ENCODE results near the gene CMPK2.

CMPK2 gene

GRCh38 chr2:6824962-6825361 is 40.7 kb downstream of the CMPK2 start (continued):
- peak; percentile 63; the same call in 1 of the 2 replicates for TF ChIP-seq TSHZ2 (CRISPR knock-in tag; IDR thresholded peaks at IDR 0.05)
- TF ChIP-seq CSDC2 (CRISPR knock-in tag; IDR thresholded peaks at IDR 0.05), result peak; percentile 88; the same call in 1 of the 2 replicates
- TF ChIP-seq ZFP3 (CRISPR knock-in tag; IDR thresholded peaks at IDR 0.05), result peak; percentile 59; the same call in 1 of the 2 replicates
- TF ChIP-seq TCF4 (CRISPR knock-in tag; IDR thresholded peaks at IDR 0.05; ENCODE audit: borderline replicate concordance), result peak; percentile 76; the same call in 1 of the 2 replicates
- TF ChIP-seq SNAI2 (CRISPR knock-in tag; IDR thresholded peaks at IDR 0.05), result no peak
- no peak for TF ChIP-seq POU6F1 (CRISPR knock-in tag; IDR thresholded peaks at IDR 0.05; ENCODE audit: borderline replicate concordance, low read depth)
- TF ChIP-seq, protein P1, sequence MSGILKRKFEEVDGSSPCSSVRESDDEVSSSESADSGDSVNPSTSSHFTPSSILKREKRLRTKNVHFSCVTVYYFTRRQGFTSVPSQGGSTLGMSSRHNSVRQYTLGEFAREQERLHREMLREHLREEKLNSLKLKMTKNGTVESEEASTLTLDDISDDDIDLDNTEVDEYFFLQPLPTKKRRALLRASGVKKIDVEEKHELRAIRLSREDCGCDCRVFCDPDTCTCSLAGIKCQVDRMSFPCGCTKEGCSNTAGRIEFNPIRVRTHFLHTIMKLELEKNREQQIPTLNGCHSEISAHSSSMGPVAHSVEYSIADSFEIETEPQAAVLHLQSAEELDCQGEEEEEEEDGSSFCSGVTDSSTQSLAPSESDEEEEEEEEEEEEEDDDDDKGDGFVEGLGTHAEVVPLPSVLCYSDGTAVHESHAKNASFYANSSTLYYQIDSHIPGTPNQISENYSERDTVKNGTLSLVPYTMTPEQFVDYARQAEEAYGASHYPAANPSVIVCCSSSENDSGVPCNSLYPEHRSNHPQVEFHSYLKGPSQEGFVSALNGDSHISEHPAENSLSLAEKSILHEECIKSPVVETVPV (CRISPR knock-in tag; IDR thresholded peaks at IDR 0.05), result peak; percentile 59; the same call in 1 of the 2 replicates
- TF ChIP-seq TOX (CRISPR knock-in tag; IDR thresholded peaks at IDR 0.05; ENCODE audit: borderline replicate concordance), result no peak
- TF ChIP-seq ZNF8 (CRISPR knock-in tag; IDR thresholded peaks at IDR 0.05), result no peak
- TF ChIP-seq GLIS3 (CRISPR knock-in tag; IDR thresholded peaks at IDR 0.05), result no peak; the same call in 1 of the 2 replicates
- no peak for TF ChIP-seq ESRRG (CRISPR knock-in tag; IDR thresholded peaks at IDR 0.05)
- TF ChIP-seq ARNTL (CRISPR knock-in tag; IDR thresholded peaks at IDR 0.05; ENCODE audit: borderline replicate concordance, low read depth), result no peak
- TF ChIP-seq ZNF70 (CRISPR knock-in tag; IDR thresholded peaks at IDR 0.05), result no peak
- TF ChIP-seq ISL1 (CRISPR knock-in tag; IDR thresholded peaks at IDR 0.05), result peak; percentile 86
- TF ChIP-seq ZFP30 (CRISPR knock-in tag; IDR thresholded peaks at IDR 0.05), result no peak

DNA sequence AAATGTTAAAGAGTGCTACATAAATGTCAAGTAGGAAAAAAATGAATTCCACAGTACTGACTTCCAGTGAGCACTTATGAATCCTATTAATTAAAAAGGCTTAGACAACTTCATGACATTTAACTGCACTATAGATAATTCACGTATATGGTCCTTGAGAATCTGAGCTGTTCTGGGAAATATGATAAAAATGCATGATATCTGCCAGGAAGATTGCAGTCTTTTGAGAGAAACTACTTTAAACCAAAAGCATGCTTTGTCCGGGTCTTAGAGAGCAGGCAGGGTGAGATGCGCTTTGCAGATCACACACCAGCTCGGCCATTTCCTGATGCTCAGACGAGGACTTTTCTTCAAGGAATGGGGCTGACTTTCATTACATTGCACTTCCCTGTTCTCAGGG is 42.6 kb downstream of the CMPK2 start:
- ATAC-seq, result peak; percentile 80
- no peak for TF ChIP-seq ARNTL (CRISPR knock-in tag; IDR thresholded peaks at IDR 0.05; ENCODE audit: borderline replicate concordance, low read depth)
- no peak for TF ChIP-seq RARB (CRISPR knock-in tag; IDR thresholded peaks at IDR 0.05)
- TF ChIP-seq, protein P1 (CRISPR knock-in tag; IDR thresholded peaks at IDR 0.05), result peak; percentile 56; the same call in 1 of the 2 replicates
- no peak for TF ChIP-seq ZNF70 (CRISPR knock-in tag; IDR thresholded peaks at IDR 0.05)
- TF ChIP-seq ZFP3 (CRISPR knock-in tag; IDR thresholded peaks at IDR 0.05), result peak; percentile 87
- TF ChIP-seq ISL1 (CRISPR knock-in tag; IDR thresholded peaks at IDR 0.05), result peak; percentile 99
- no peak for TF ChIP-seq ZNF565 (CRISPR knock-in tag; conservative IDR thresholded peaks at IDR 0.05; ENCODE audit: low read depth)
- peak; percentile 89 for TF ChIP-seq ESRRG (CRISPR knock-in tag; IDR thresholded peaks at IDR 0.05)
- peak; percentile 41; the same call in 1 of the 2 replicates for TF ChIP-seq TSHZ2 (CRISPR knock-in tag; IDR thresholded peaks at IDR 0.05)
- TF ChIP-seq POU6F1 (CRISPR knock-in tag; IDR thresholded peaks at IDR 0.05; ENCODE audit: borderline replicate concordance, low read depth), result no peak
- TF ChIP-seq, protein P2, sequence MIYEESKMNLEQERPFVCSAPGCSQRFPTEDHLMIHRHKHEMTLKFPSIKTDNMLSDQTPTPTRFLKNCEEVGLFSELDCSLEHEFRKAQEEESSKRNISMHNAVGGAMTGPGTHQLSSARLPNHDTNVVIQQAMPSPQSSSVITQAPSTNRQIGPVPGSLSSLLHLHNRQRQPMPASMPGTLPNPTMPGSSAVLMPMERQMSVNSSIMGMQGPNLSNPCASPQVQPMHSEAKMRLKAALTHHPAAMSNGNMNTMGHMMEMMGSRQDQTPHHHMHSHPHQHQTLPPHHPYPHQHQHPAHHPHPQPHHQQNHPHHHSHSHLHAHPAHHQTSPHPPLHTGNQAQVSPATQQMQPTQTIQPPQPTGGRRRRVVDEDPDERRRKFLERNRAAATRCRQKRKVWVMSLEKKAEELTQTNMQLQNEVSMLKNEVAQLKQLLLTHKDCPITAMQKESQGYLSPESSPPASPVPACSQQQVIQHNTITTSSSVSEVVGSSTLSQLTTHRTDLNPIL (CRISPR knock-in tag; IDR thresholded peaks at IDR 0.05; ENCODE audit: low read depth), result peak; percentile 99
- no peak for TF ChIP-seq OSR1 (CRISPR knock-in tag; IDR thresholded peaks at IDR 0.05)
- TF ChIP-seq ZFP30 (CRISPR knock-in tag; IDR thresholded peaks at IDR 0.05), result no peak
- TF ChIP-seq, protein P3, sequence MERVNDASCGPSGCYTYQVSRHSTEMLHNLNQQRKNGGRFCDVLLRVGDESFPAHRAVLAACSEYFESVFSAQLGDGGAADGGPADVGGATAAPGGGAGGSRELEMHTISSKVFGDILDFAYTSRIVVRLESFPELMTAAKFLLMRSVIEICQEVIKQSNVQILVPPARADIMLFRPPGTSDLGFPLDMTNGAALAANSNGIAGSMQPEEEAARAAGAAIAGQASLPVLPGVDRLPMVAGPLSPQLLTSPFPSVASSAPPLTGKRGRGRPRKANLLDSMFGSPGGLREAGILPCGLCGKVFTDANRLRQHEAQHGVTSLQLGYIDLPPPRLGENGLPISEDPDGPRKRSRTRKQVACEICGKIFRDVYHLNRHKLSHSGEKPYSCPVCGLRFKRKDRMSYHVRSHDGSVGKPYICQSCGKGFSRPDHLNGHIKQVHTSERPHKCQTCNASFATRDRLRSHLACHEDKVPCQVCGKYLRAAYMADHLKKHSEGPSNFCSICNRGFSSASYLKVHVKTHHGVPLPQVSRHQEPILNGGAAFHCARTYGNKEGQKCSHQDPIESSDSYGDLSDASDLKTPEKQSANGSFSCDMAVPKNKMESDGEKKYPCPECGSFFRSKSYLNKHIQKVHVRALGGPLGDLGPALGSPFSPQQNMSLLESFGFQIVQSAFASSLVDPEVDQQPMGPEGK (CRISPR knock-in tag; IDR thresholded peaks at IDR 0.05; ENCODE audit: borderline replicate concordance), result peak; percentile 79
- no peak for TF ChIP-seq BACH2 (CRISPR knock-in tag; IDR thresholded peaks at IDR 0.05; ENCODE audit: borderline replicate concordance)
- TF ChIP-seq TCF4 (CRISPR knock-in tag; IDR thresholded peaks at IDR 0.05; ENCODE audit: borderline replicate concordance), result peak; percentile 39; the same call in 1 of the 2 replicates
- TF ChIP-seq ZNF8 (CRISPR knock-in tag; IDR thresholded peaks at IDR 0.05), result peak; percentile 41; the same call in 1 of the 2 replicates
- peak; percentile 96 for TF ChIP-seq GLIS3 (CRISPR knock-in tag; IDR thresholded peaks at IDR 0.05)
- TF ChIP-seq TOX (CRISPR knock-in tag; IDR thresholded peaks at IDR 0.05; ENCODE audit: borderline replicate concordance), result no peak
- no peak for TF ChIP-seq ZC3H10 (CRISPR knock-in tag; IDR thresholded peaks at IDR 0.05)
- peak; percentile 95 for TF ChIP-seq CSDC2 (CRISPR knock-in tag; IDR thresholded peaks at IDR 0.05)
